Measurements from ENCODE around the gene LZTR1.

LZTR1 gene

GRCh38 chr22:20956258-20957101 is 25.6 kb upstream of the LZTR1 start:
- no peak for ATAC-seq (ENCODE audit: low read depth)
- Mint-ChIP-seq H3K9me3 (no peaks in the 10 kb centered on the region), H3K4me1 (peaks cover 12% of the 10 kb centered on the region), H3K27me3 (peaks cover 7% of the 10 kb centered on the region), H3K36me3 (peaks cover 4% of the 10 kb centered on the region), H3K27ac (no peak overlapping the region), H3K4me3 (peak overlapping the region; percentile 81)
- DNase-seq (ENCODE audit: low spot score in 2 of 2), result no peak

GRCh38 chr22:20957102-20957682 is 24.9 kb upstream of the LZTR1 start:
- no peaks in the 10 kb centered on the region for H3K9me3 Mint-ChIP-seq
- H3K4me3 Mint-ChIP-seq, result peak overlapping the region; percentile 81
- ATAC-seq (ENCODE audit: low read depth), result peak; percentile 15
- peaks cover 13% of the 10 kb centered on the region for H3K4me1 Mint-ChIP-seq
- peaks cover 7% of the 10 kb centered on the region for H3K27me3 Mint-ChIP-seq
- DNase-seq (ENCODE audit: low spot score in 2 of 2), result no peak
- H3K36me3 Mint-ChIP-seq, result peaks cover 4% of the 10 kb centered on the region
- no peak overlapping the region for H3K27ac Mint-ChIP-seq

GRCh38 chr22:20957683-20958431 is 24.2 kb upstream of the LZTR1 start:
- Mint-ChIP-seq H3K27me3 (peaks cover 7% of the 10 kb centered on the region), H3K4me1 (peaks cover 13% of the 10 kb centered on the region), H3K27ac (no peak overlapping the region), H3K4me3 (peak overlapping the region; percentile 81), H3K9me3 (no peaks in the 10 kb centered on the region), H3K36me3 (no peaks in the 10 kb centered on the region)
- ATAC-seq (ENCODE audit: low read depth) (peak; percentile 53), DNase-seq (ENCODE audit: low spot score in 2 of 2) (no peak)

- DNase-seq (ENCODE audit: low spot score in 2 of 2), result no peak
- ATAC-seq (ENCODE audit: low read depth), result no peak
- Mint-ChIP-seq H3K36me3 (no peaks in the 10 kb centered on the region), H3K27ac (no peak overlapping the region), H3K4me3 (no peak overlapping the region), H3K27me3 (peaks cover 7% of the 10 kb centered on the region), H3K9me3 (no peaks in the 10 kb centered on the region), H3K4me1 (peaks cover 22% of the 10 kb centered on the region)
Measured at GRCh38 chr22:20959578-20960461, 22.3 kb upstream of the LZTR1 start.

GRCh38 chr22:20960609-20961008 is 21.5 kb upstream of the LZTR1 start:
- no peak for DNase-seq (ENCODE audit: low spot score in 2 of 2)
- no peak overlapping the region for H3K27ac Mint-ChIP-seq

GRCh38 chr22:20962491-20962945 is 19.6 kb upstream of the LZTR1 start:
- Mint-ChIP-seq H3K4me1 (peaks cover 27% of the 10 kb centered on the region), H3K9me3 (no peaks in the 10 kb centered on the region), H3K36me3 (no peaks in the 10 kb centered on the region), H3K27ac (no peak overlapping the region), H3K27me3 (peaks cover 7% of the 10 kb centered on the region), H3K4me3 (no peak overlapping the region)
- DNase-seq (ENCODE audit: low spot score in 2 of 2) (no peak), ATAC-seq (ENCODE audit: low read depth) (no peak)

More at GRCh38 chr22:20960609-20961008, 21.5 kb upstream of the LZTR1 start:
- Mint-ChIP-seq H3K27me3 (peaks cover 7% of the 10 kb centered on the region), H3K9me3 (no peaks in the 10 kb centered on the region), H3K36me3 (no peaks in the 10 kb centered on the region), H3K4me1 (peaks cover 25% of the 10 kb centered on the region), H3K4me3 (no peak overlapping the region)
- ATAC-seq (ENCODE audit: low read depth), result no peak

- no peaks in the 10 kb centered on the region for H3K36me3 Mint-ChIP-seq
Measured at GRCh38 chr22:20963201-20964052, 18.7 kb upstream of the LZTR1 start.

GRCh38 chr22:20964090-20964798 is 17.9 kb upstream of the LZTR1 start:
- no peak overlapping the region for H3K27ac Mint-ChIP-seq
- ATAC-seq (ENCODE audit: low read depth) (no peak), DNase-seq (ENCODE audit: low spot score in 2 of 2) (no peak)
- peaks cover 3% of the 10 kb centered on the region for H3K27me3 Mint-ChIP-seq
- no peaks in the 10 kb centered on the region for H3K36me3 Mint-ChIP-seq
- H3K9me3 Mint-ChIP-seq, result no peaks in the 10 kb centered on the region
- H3K4me1 Mint-ChIP-seq, result peaks cover 34% of the 10 kb centered on the region
- peak overlapping the region; percentile 86 for H3K4me3 Mint-ChIP-seq

More at GRCh38 chr22:20963201-20964052, 18.7 kb upstream of the LZTR1 start:
- peaks cover 3% of the 10 kb centered on the region for H3K27me3 Mint-ChIP-seq
- peaks cover 28% of the 10 kb centered on the region for H3K4me1 Mint-ChIP-seq
- DNase-seq (ENCODE audit: low spot score in 2 of 2) (no peak), ATAC-seq (ENCODE audit: low read depth) (no peak)
- peak overlapping the region; percentile 43 for H3K4me3 Mint-ChIP-seq
- H3K27ac Mint-ChIP-seq, result no peak overlapping the region
- H3K9me3 Mint-ChIP-seq, result no peaks in the 10 kb centered on the region

GRCh38 chr22:20964799-20965103 is 17.3 kb upstream of the LZTR1 start:
- ATAC-seq (ENCODE audit: low read depth) (no peak), DNase-seq (ENCODE audit: low spot score in 2 of 2) (no peak)
- no peaks in the 10 kb centered on the region for H3K36me3 Mint-ChIP-seq
- H3K4me1 Mint-ChIP-seq, result peaks cover 34% of the 10 kb centered on the region
- peak overlapping the region; percentile 86 for H3K4me3 Mint-ChIP-seq
- H3K27me3 Mint-ChIP-seq, result peaks cover 3% of the 10 kb centered on the region
- H3K27ac Mint-ChIP-seq, result no peak overlapping the region
- no peaks in the 10 kb centered on the region for H3K9me3 Mint-ChIP-seq

GRCh38 chr22:20965104-20965887 is 16.8 kb upstream of the LZTR1 start:
- peaks cover 3% of the 10 kb centered on the region for H3K27me3 Mint-ChIP-seq
- no peaks in the 10 kb centered on the region for H3K9me3 Mint-ChIP-seq
- H3K4me1 Mint-ChIP-seq, result peaks cover 34% of the 10 kb centered on the region
- no peaks in the 10 kb centered on the region for H3K36me3 Mint-ChIP-seq
- DNase-seq (ENCODE audit: low spot score in 2 of 2), result no peak
- H3K27ac Mint-ChIP-seq, result peak overlapping the region; percentile 65
- peak overlapping the region; percentile 70 for H3K4me3 Mint-ChIP-seq
- peak; percentile 36 for ATAC-seq (ENCODE audit: low read depth)

- Mint-ChIP-seq H3K9me3 (no peaks in the 10 kb centered on the region), H3K36me3 (no peaks in the 10 kb centered on the region), H3K27ac (no peak overlapping the region), H3K4me1 (peaks cover 34% of the 10 kb centered on the region), H3K4me3 (peak overlapping the region; percentile 70), H3K27me3 (no peaks in the 10 kb centered on the region)
- ATAC-seq (ENCODE audit: low read depth) (no peak), DNase-seq (ENCODE audit: low spot score in 2 of 2) (no peak)
Measured at GRCh38 chr22:20965888-20966855, 15.9 kb upstream of the LZTR1 start.

All from memory B cell (primary cell).